ENCODE data around the gene FGF5.
"Not testable (repeated sequence)": the region's sequence is repeated elsewhere in the genome, so short reads cannot be mapped to it uniquely, and the experiment has no call there.

Gene FGF5

DNA sequence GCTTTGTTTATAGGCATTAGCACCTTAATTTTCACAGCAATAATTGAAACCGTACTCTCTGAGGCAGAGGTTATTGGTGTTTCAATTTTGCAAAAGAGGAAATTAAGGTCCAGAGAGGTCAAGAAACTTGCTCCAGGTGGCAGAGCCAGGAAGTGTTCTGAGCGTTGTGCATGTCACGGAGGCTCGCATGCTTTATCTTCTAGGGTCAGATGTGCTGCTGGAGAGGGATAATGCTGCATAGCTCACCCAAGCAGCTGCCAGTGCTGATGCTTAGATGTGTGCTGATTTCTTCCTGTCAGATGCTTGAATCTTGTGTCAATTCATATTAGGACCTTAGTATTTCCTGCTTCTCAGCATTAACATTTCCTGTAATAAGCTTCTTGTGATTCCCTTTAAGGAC, 13.0 kb upstream of the FGF5 start:
- in situ Hi-C loops (cut with MboI; ENCODE audit: low sequenced_read_pairs) = no loop called here

DNA sequence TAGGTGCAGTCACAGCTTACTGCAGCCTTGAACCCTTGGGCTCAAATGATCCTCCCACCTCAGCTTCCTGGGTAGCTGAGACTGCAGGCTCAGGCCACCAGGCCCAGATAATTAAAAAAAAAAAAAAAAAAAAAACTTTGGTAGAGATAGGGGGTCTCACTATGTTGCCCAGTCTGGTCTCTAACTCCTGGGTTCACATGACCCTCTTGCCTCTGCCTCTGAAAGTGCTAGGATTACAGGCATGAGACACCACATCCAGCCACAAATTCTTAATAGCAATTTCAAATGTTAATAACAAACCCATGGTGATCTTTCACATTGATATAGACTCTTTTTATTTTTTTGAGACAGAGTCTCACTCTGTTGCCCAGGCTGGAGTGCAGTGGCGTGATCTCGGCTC, 12.3 kb upstream of the FGF5 start:
- in situ Hi-C loops (cut with MboI; ENCODE audit: low sequenced_read_pairs) = no loop called here

DNA sequence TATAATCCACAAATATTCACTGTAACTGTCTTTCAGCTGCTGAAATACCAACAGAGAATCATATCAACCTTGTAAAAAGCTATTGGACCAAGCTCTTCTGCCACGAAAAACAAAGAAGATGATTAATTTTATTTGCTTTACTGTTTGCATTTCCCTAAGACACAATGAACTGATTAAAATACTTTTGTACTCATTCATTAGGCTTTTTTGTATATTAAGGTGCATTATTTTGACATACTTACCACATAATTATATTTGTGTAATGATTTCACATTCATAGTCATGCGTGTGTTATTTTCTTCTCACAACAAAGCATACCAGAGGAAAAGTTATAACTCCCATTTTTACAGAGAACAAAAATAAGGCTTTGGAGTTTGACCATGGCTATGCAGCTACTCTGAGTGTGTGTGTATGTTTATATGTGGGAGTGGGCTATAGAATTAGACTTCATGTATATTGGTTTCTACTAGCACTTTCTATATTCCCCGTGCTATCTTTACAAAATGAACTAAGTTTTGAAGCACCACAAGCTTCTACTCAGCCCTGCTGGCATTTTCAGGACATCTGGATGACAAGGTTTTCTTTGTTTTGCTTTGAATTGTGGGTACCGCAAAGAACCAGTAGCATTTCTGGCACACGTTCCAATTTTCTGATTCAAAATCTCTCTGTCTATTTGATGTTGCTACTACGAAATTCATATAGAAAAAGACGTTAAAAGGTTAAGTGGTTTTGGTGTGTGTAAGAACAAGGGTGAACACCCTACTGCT, 11.0 kb upstream of the FGF5 start:
- in situ Hi-C loops (cut with MboI; ENCODE audit: low sequenced_read_pairs) = no loop called here

DNA sequence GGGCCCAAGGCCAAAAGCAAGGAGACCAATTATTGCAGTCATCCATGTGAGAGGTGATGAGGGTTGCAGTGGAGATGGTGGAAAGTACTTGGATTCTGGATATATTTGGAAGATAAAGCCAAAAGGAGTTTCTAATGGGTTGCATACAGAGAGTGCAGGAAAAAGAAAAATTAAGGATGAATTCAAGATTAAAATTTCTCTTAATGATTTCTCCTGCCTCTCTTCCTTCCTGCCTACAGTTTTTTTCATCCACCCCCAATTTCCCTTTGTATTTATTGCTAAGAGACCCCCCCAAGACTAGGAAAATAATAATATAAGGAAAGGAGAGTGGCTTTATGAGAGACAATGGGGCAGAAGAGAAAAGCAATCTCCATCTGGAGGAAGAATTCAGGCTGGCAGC, 8.6 kb upstream of the FGF5 start:
- in situ Hi-C loops (cut with MboI; ENCODE audit: low sequenced_read_pairs) = no loop called here

DNA sequence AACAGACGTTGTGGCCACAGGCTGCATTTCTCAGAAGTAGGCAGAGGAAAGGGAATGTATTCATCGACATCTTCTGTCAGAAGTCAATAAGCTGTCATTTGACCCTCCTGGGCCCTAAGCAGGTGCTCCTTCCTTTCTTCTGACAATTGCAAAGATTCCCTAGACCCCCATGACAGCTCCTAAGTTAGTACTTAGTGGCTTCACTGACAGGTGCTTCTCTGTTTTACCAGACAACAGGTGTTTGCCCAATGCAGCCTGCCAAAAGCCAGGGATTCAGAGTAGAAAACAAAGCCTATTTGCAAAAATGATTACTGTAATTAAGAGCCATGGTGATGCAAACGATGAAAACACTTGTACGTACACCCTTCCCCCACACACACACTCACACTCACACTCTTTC, 7.5 kb upstream of the FGF5 start:
- in situ Hi-C loops (cut with MboI; ENCODE audit: low sequenced_read_pairs) = no loop called here

DNA sequence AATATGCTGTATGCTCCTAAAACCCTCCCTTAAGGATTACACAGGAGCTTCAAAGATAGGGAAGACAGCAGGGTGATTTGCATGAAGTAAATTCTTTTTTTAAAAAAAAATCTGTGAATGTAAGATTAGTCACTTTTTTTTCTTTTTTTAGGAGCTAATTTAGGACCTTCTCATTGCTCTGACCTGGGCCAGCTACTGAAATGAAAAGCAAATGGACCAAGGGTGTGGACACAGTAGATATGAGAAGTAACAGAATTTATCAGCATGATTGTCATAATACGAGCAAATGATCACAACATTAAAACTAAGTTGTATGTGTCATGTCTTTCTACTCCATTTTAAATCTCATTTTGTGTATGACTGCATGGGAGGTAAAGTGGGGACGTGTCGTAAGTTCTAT, 6.6 kb upstream of the FGF5 start:
- in situ Hi-C loops (cut with MboI; ENCODE audit: low sequenced_read_pairs) = no loop called here

DNA sequence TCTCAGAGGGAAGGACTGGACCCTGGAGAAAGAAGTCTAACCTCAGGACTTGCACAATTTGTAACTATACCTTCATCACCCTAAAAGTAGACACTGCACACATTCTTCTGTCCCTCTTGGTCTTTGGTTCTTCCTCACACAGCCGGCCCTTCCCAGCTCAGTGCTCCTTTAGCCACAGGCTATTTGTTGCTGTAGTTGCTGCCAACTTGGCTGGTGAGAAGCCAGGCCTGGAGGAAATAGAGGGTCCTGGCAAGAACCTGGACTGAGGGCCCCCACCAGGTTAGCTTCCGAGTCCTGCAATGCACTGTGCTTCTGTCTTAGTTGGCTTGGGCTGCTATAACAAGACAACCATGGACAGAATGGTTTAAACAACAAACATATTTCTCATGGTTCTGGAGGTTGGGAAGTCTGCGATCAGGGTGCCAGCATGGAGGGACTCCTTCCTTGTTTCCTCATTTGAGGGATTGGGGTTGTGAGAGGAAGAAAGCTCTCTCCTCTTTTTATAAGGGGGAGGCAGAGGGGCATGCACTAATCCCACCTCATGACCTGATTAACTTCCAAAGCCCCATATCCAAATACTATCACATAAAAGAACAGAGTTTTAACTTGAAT, 4.4 kb upstream of the FGF5 start:
- in situ Hi-C loops (cut with MboI; ENCODE audit: low sequenced_read_pairs) = no loop called here

DNA sequence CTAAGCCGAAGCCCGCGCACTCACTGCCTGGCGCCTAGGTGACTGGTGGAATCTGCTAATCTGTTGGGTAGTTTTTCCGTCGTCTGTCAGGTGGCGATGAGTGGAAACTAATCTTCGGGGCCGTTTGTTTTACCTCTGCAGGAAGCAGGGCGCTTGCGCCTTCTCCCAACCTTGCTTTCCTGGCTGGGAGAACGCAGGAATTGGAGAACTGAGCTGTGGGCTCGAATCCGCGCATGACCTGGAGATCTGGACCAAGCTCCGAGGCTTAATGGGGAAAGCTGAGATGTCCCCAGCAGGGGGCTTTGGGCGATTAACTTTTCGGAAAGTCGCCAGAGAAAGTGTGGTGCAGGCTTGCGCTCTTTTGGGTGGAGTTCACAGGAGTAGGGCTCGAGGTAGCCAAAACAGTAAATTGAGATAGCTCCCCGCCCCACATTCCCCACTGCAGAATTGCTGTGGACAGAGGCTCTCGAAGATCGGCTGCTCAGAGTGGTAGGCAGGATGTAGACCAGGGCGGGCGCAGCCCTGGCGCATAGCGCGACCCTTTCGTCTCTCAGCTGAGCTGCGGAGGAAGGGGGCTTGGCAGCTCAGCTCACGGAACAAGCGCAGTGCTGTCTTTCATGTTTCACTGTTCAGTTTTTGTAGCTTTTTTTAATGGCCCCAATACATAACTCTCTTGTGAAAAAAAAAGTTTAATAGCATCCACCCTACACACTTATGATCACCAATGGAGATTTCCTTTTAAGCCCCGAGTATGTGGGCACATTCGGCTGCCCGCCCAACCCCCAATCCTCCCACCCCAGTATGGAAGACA, 2.7 kb upstream of the FGF5 start:
- in situ Hi-C loops (cut with MboI; ENCODE audit: low sequenced_read_pairs) = no loop called here

DNA sequence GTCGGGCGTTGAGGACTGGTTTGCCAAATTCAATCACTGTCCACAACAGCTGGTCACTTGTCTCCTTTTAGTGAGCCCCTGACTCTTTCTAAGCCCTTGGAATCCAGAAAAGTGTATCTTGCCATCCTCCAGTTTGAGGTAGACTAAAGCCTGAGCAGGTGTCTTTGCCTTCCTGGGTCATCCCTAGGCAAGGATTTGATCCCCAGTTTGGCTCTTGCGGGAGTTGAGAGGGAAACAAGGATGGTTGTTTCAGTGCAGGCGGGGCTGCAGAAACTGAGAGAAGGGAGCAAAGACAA, 2.2 kb upstream of the FGF5 start:
- in situ Hi-C loops (cut with MboI; ENCODE audit: low sequenced_read_pairs) = no loop called here

DNA sequence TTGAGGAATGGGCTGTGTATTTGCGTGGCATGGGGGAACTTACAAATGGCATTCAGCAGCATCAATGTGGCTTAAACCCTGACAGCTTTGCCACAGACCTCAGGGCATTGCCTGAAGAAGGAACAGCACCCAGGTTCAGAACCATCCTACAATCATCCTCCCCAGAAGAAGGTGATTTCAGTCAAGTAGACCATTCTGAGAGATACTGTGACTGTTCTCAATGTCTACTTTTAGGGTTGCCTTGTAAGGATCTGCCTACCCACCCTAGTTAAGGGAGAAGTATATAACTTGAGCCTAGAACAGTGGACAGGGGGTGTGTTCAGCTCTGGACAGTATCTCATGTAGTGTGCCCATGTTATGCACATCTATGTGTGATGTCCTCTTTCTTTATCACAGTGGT, 1.6 kb upstream of the FGF5 start:
- in situ Hi-C loops (cut with MboI; ENCODE audit: low sequenced_read_pairs) = no loop called here

DNA sequence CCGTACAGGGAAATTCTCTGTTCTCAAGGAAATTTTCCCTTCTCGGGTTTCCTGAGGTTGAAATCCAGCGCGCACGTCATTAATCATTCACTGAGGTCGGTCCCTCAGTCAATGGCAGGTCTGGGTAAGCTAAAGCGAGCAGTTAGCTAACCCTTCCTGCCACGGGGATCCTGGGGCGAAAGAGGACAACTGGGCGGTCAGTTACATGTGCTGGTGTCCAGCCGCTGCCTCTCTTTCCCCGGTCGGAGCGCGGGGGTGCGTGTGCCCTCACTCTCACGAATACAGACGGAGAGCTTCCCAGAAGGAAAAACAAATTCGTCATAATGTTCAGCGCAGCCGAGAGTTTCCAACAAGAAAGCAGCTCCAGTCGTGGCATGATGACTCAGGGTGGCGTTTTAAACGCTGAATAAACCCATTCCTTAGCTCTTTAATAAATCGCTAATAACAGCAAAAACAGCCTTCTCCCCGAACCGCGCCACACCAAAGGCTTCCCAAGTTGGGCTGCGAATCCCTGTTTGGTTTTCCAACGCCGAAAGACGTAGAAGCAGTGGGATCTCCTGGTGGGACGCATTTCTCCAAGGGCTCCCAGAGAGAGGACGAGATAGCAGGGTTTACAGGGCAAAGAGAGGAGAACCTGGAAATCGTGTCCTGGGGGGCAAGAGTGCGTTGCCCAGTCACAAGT, 752 bp upstream of the FGF5 start:
- in situ Hi-C loops (cut with MboI; ENCODE audit: low sequenced_read_pairs) = no loop called here

DNA sequence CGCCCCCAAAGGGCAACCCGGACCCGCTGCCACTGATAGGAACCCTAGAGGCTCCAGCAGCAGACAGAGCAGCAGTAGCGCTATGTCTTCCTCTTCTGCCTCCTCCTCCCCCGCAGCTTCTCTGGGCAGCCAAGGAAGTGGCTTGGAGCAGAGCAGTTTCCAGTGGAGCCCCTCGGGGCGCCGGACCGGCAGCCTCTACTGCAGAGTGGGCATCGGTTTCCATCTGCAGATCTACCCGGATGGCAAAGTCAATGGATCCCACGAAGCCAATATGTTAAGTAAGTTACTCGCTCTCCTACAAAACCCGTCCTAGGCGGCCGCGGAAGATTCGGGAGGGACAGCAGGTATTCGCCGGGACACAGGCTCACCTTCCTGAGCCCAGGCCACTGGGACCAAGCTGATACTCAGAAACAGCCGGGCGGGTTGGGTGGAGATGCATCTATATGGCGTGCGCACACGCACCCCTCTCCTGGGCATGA, 477 bp downstream of the FGF5 start:
- in situ Hi-C loops (cut with MboI; ENCODE audit: low sequenced_read_pairs) = no loop called here

DNA sequence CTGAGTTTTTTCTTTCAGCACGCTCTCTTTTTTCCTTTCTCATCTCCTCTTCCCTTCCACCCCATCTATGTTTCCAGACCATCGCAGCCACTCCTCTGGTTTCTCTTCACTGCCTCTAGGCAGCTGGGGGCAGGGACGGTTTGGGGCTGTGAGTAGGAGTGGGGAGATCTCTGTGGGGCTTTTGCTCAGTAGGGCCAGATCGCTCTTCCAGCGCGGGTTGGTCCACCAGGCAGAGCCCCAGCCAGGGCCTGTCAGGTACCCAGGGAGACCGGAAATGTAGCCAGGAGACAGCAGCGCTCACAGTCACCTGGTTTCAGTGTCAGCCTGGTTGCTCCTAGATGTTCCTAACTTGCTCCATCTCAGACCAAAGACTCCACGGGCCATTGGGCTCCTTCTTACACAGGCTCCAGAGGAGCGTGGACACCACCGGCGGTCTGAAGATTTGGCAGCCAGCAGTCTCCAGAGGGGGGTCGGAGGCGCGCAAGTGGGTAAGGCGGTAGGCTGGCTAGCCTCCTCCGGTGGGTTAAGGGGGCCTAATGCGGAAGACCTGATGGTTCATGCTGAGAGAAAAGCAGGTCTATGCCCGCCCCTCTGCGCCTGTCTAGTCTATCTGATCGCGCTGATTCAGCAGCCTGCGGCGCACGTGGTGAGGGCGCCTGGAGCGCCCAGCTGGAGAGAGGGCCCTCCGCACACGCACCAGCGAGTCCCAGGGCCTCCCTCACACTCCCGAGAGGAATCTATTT, 1.8 kb downstream of the FGF5 start:
- in situ Hi-C loops (cut with MboI; ENCODE audit: low sequenced_read_pairs) = no loop called here

DNA sequence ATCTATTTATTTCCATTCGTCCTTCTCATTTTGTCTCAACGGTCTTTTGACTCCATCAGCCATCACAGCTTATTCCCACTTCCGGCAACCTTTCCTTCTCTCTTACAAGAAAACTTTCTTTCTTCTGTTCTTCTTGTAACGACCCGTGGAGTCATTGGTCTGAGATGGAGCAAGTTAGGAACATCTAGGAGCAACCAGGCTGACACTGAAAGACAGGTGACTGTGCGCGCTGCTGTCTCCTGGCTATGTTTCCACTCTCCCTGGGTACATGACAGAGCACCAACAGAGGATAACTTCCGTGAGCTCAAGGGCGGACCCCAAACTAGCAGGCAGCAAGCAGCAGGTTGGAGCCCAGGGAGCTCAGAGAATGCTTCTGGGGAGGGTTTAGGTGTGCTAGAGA, 2.5 kb downstream of the FGF5 start:
- in situ Hi-C loops (cut with MboI; ENCODE audit: low sequenced_read_pairs) = no loop called here

DNA sequence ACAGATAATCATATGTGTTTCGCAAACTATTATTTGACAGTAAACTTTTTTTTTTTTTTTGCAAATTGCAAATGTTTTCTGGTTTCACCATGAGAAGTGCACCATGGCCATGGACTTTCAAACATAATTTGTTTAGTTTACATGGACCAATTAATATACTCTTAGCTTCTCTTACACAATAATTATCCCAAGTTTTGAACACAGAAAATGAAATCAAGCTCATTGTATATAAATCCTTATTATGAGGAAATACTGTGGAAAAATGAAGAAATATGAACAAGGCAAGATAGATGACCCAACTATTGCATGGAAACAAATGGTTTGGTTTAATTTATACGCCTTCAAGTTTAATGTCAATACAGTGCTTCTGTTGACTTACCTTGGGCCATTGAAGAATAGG, 3.9 kb downstream of the FGF5 start:
- in situ Hi-C loops (cut with MboI; ENCODE audit: low sequenced_read_pairs) = no loop called here

DNA sequence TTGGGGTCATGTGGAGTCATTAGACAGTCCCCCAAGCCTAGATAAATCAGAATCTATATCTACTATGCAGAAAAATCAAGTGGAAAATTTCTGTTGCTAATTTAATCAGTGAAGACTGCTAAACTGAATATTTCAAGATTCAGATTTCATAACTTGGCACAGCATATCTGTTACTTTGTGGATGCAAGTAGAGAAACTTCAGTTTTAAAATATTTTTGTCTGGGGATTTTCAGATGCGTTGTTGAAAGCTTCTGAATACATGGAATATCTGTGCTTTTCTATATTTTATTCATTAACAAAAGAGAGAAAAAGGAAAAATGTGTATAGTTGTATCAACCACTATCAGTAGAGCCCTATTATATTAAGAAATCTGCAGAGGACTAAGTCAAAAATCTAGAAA, 4.4 kb downstream of the FGF5 start:
- in situ Hi-C loops (cut with MboI; ENCODE audit: low sequenced_read_pairs) = no loop called here

DNA sequence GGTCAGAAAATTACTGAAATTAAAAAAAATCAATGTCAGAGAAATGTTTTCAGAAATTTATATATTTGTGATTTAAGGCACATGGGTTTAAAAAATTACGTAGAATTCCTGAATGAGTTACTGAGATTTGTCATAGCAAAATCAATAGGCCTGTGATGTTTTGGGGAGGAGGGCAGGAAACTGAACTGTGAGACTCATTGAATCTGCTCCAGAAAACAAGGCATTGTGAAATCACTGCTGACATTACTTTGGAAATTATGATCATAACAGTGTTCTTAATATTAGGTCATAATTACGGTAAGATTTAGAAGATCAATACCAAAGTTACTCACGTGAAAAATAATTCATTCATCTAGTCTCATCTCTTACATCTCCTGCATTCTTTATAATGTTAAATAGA, 5.3 kb downstream of the FGF5 start:
- in situ Hi-C loops (cut with MboI; ENCODE audit: low sequenced_read_pairs) = no loop called here

DNA sequence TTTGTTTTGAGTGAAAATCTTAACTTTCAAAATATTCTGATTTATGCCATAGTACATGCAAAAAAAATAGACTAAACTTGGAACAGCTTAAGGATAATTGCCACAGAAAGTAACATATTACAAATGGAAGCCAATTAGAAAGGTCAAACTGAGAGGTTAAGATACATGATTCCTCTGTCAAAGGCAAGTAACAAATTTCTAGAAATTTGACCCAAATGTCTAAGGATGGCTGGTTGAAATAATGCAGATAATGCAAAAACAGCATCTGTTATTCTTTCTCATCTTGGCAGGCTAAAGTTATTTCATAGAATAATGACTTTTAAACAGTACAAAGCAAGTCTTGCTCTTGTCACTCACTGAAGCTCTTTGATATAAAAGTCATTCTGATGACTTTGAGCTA, 10.5 kb downstream of the FGF5 start:
- in situ Hi-C loops (cut with MboI; ENCODE audit: low sequenced_read_pairs) = no loop called here

DNA sequence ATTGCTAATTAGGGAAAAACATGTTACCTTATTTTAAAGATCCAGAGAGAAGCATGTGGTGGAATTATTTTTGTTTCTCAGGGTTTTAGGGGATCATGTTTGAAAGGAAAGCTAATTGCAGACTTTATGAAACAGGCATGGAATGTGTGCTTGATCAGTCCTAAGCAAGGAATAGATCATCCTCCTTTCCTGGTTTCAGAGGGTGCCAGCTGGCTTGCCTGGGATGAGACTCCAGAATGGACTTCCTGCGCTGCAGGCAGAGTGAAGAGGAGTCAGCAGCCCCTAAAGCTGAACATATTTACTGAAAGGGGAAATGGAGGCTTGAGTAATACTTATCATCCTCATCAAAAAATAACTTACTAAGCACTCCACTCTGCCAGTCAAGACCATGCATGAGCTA, 13.3 kb downstream of the FGF5 start:
- in situ Hi-C loops (cut with MboI; ENCODE audit: low sequenced_read_pairs) = no loop called here

DNA sequence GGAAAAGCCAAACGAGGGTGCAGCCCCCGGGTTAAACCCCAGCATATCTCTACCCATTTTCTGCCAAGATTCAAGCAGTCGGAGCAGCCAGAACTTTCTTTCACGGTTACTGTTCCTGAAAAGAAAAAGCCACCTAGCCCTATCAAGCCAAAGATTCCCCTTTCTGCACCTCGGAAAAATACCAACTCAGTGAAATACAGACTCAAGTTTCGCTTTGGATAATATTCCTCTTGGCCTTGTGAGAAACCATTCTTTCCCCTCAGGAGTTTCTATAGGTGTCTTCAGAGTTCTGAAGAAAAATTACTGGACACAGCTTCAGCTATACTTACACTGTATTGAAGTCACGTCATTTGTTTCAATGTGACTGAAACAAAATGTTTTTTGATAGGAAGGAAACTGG, 20.0 kb downstream of the FGF5 start:
- in situ Hi-C loops (cut with MboI; ENCODE audit: low sequenced_read_pairs) = no loop called here

DNA sequence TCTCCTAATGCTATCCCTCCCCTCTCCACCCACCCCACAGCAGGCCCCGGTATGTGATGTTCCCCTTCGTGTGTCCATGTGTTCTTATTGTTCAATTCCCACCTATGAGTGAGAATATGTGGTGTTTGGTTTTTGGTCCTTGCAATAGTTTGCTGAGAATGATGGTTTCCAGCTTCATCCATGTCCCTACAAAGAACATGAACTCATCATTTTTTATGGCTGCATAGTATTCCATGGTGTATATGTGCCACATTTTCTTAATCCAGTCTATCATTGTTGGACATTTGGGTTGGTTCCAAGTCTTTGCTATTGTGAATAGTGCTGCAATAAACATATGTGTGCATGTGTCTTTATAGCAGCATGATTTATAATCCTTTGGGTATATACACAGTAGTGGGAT, 24.2 kb downstream of the FGF5 start:
- in situ Hi-C loops (cut with MboI; ENCODE audit: low sequenced_read_pairs) = not testable (repeated sequence)

Data from hTERT RPE-1 (cell line).